DOHH2 (cell line): Measurements from ENCODE around the gene HCN4.

ENCODE experiments used
- H3F3A ChIP-seq: fragments of 200-600 bp; sonication (generic), shearing (Covaris generic); 2 replicates; pipeline ENCODE4 v1.6.0; 2016; ENCODE audit warnings: antibody characterized with exemption, mild to moderate bottlenecking; ENCODE audit not compliant: control insufficient read depth, insufficient read depth
- H3K27ac ChIP-seq: fragments of 200-600 bp; sonication (generic); 2 replicates; pipeline ENCODE4 v1.5.1; 2014; ENCODE audit warnings: low read depth, mild to moderate bottlenecking, low read length, moderate library complexity
- H3K27me3 ChIP-seq: fragments of 200-600 bp; sonication (generic); 2 replicates; pipeline ENCODE4 v1.6.1; 2014; ENCODE audit warnings: mild to moderate bottlenecking, low read length, mixed read lengths; ENCODE audit not compliant: control insufficient read depth
- H3K36me3 ChIP-seq: fragments of 200-600 bp; sonication (generic); 2 replicates; pipeline ENCODE4 v1.6.1; 2014; ENCODE audit warnings: mild to moderate bottlenecking, low read length, moderate library complexity, mixed read lengths; ENCODE audit not compliant: control insufficient read depth
- H3K4me1 ChIP-seq: fragments of 200-600 bp; sonication (generic); 2 replicates; pipeline ENCODE4 v1.6.1; 2014; ENCODE audit warnings: mild to moderate bottlenecking, low read length, mixed read lengths; ENCODE audit not compliant: control insufficient read depth
- H3K4me2 ChIP-seq: fragments of 200-600 bp; sonication (generic); 2 replicates; pipeline ENCODE4 v1.6.0; 2014; ENCODE audit warnings: mild to moderate bottlenecking, low read length, moderate library complexity
- H3K4me3 ChIP-seq: fragments of 200-600 bp; sonication (generic); 2 replicates; pipeline ENCODE4 v1.5.1; 2014; ENCODE audit warnings: mild to moderate bottlenecking, low read length, mixed read lengths
- H3K79me2 ChIP-seq: fragments of 200-600 bp; sonication (generic); 2 replicates; pipeline ENCODE4 v1.6.1; 2014; ENCODE audit warnings: mild to moderate bottlenecking, low read length, mixed read lengths; ENCODE audit not compliant: control insufficient read depth
- H3K9me2 ChIP-seq: fragments of 200-600 bp; sonication (generic); replicated peaks from 2 replicates; pipeline ENCODE4 v1.6.1; 2014; ENCODE audit warnings: mild to moderate bottlenecking, low read length, mixed read lengths; ENCODE audit not compliant: control insufficient read depth
- H3K9me3 ChIP-seq: fragments of 200-600 bp; sonication (generic); 2 replicates; pipeline ENCODE4 v1.6.1; 2014; ENCODE audit warnings: antibody characterized with exemption, low read length, mixed read lengths; ENCODE audit not compliant: control insufficient read depth, insufficient read depth
- H4K20me1 ChIP-seq: fragments of 200-600 bp; sonication (generic); 2 replicates; pipeline ENCODE4 v1.6.0; 2014; ENCODE audit warnings: low read depth, mild to moderate bottlenecking, antibody characterized with exemption, low read length, moderate library complexity; ENCODE audit not compliant: control insufficient read depth, insufficient read depth
- CTCF ChIP-seq: fragments of 200-600 bp; sonication (generic); IDR thresholded peaks from one replicate; pipeline ENCODE4 v1.5.1; 2014; ENCODE audit warnings: antibody characterized with exemption, mild to moderate bottlenecking, low read depth, low read length; ENCODE audit not compliant: poor library complexity, severe bottlenecking
- EZH2phosphoT487 ChIP-seq: fragments of 200-600 bp; sonication (generic); IDR thresholded peaks from 2 replicates; pipeline ENCODE4 v1.6.1; 2017; ENCODE audit warnings: borderline replicate concordance, mild to moderate bottlenecking, antibody characterized with exemption, low read length, moderate library complexity, mixed read lengths

The HCN4 gene

DNA sequence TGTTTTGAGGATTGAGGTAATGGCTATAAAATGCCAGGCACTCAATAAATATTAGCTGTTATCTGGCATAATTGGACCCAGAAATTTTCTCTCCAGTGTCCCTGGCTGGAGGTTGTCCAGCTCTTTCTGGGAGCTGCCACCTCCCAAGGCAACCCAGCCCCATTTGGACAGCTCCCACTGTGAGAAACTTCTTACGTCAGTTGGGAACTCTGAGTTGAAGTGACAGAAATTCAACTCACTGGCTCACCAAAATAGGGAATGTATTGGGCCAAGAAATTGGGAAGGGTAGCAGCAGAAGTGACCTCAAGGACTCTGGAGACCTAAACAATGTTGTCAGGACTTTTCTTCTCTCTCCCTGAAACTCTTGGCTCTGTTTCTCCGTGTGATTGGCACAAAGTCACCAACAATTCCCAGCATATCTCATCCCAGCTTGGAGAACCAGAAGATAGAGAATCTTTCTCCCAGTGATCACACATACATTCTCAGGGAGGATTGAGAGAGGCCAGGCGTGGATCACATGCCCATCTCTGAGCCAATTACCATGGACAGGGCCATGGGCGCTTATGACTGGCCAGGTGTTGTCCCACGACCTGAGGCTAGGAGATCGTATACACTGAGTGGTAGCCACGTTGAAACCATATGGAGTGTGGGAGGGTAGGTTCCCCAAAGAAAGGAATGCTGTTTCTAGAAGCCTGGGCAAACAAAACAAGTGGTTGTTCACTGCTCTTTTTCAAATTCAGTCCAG lies 22.5 kb upstream of the HCN4 start:
- TF ChIP-seq EZH2phosphoT487 (no peak), CTCF (no peak)
- no peaks in the 10 kb centered on the region for H3K27me3 ChIP-seq

DNA sequence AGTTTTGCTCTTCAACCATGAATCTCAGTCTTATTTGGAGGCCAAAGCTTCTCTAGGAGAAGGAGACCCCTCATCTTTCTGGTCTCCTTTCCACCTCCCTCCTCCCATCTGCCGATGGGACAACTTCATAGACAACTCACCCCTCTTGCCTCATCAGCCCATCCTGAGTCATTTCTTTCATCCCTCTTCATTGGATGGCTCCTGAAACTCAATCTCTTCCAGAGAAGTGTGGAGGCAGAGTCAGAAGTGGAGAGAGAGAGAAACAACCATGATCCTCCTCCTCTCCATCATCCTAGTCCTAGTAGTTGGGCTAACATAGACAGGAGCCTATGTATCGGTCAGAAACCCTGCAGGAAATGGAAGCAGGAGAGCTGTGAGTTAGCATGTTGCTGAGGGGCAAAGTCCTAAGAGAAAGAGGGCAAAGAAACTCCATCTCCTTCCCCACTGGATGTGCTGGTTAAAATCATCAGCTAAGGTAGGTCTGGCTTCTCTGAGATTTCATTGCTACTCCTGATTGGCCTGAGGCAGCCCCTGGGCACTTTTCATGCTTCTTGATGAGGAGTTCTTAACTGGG lies 21.3 kb upstream of the HCN4 start:
- H3K27ac ChIP-seq: no peak overlapping the region
- H3K4me3 ChIP-seq: no peak overlapping the region
- H4K20me1 ChIP-seq: no peaks in the 10 kb centered on the region
- no peaks in the 10 kb centered on the region for H3K9me3 ChIP-seq
- H3K4me1 ChIP-seq: no peaks in the 10 kb centered on the region
- no peaks in the 10 kb centered on the region for H3K9me2 ChIP-seq
- no peaks in the 10 kb centered on the region for H3F3A ChIP-seq
- H3K79me2 ChIP-seq: no peaks in the 10 kb centered on the region
- H3K4me2 ChIP-seq: no peak overlapping the region
- TF ChIP-seq EZH2phosphoT487 (no peak), CTCF (no peak)
- H3K27me3 ChIP-seq: no peaks in the 10 kb centered on the region
- H3K36me3 ChIP-seq: no peaks in the 10 kb centered on the region

More for the DNA sequence above, 22.5 kb upstream of the HCN4 start:
- Histone ChIP-seq H3F3A (no peaks in the 10 kb centered on the region), H3K4me2 (no peak overlapping the region), H3K9me3 (no peaks in the 10 kb centered on the region), H4K20me1 (no peaks in the 10 kb centered on the region), H3K27ac (no peak overlapping the region), H3K4me1 (no peaks in the 10 kb centered on the region), H3K9me2 (no peaks in the 10 kb centered on the region), H3K4me3 (no peak overlapping the region), H3K36me3 (no peaks in the 10 kb centered on the region), H3K79me2 (no peaks in the 10 kb centered on the region)

DNA sequence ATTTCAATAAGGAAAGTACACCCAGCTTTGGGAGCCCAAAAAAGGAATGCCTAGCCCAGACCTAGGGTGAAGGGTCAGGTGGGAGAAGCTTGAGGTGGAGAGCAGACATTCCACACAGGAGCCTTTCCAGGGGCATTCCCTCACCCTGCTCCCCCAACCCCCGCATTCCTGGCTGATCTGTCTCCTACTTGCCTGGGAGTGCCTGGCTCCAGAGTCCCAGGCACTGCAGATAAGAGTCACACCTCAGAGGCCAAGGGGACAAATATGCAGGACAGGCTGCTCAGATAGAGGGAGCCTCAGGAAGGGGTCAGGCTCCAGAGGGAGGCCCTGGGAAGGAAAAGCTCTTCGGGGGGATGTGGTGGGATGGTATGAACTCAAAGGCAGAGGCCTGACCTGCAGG lies 20.8 kb upstream of the HCN4 start:
- H4K20me1 ChIP-seq: no peaks in the 10 kb centered on the region
- no peaks in the 10 kb centered on the region for H3K9me2 ChIP-seq
- no peaks in the 10 kb centered on the region for H3F3A ChIP-seq
- no peaks in the 10 kb centered on the region for H3K36me3 ChIP-seq
- TF ChIP-seq CTCF (no peak), EZH2phosphoT487 (no peak)
- H3K27me3 ChIP-seq: no peaks in the 10 kb centered on the region
- no peak overlapping the region for H3K4me3 ChIP-seq
- no peak overlapping the region for H3K4me2 ChIP-seq
- H3K4me1 ChIP-seq: no peaks in the 10 kb centered on the region
- H3K27ac ChIP-seq: no peak overlapping the region
- no peaks in the 10 kb centered on the region for H3K9me3 ChIP-seq
- H3K79me2 ChIP-seq: no peaks in the 10 kb centered on the region
